Neural progenitor cell (in vitro differentiated cells): Measurements from ENCODE around the gene SCIMP. TPM values are rescaled to one million over a fixed set of nuclear protein-coding genes. Genes with fewer than 3 reads are reported as not detected.

Source experiments
- DNase-seq: peaks from one replicate; pipeline ENCODE4 v3.0.0-alpha.2; 2016; ENCODE audit warnings: low spot score
- H2AFZ ChIP-seq: fragments of 200-600 bp; sonication (generic); replicated peaks from 2 replicates; pipeline ENCODE4 v1.6.1; 2016; ENCODE audit warnings: antibody characterized with exemption
- H3F3A ChIP-seq: fragments of 200-600 bp; sonication (generic); 2 replicates; pipeline ENCODE4 v1.6.1; 2016; ENCODE audit warnings: antibody characterized with exemption, low read depth
- H3K27ac ChIP-seq: fragments of 200-600 bp; sonication (generic); 2 replicates; pipeline ENCODE4 v1.5.1; 2016; ENCODE audit warnings: mild to moderate bottlenecking
- H3K27me3 ChIP-seq: fragments of 200-600 bp; sonication (generic); 2 replicates; pipeline ENCODE4 v1.6.1; 2016; ENCODE audit warnings: mild to moderate bottlenecking, moderate library complexity
- H3K36me3 ChIP-seq: fragments of 200-600 bp; sonication (generic); 2 replicates; pipeline ENCODE4 v1.5.1; 2016
- H3K4me1 ChIP-seq: fragments of 200-600 bp; sonication (generic); 2 replicates; pipeline ENCODE4 v1.6.1; 2016; ENCODE audit warnings: mixed run types
- H3K4me2 ChIP-seq: fragments of 200-600 bp; sonication (generic); 2 replicates; pipeline ENCODE4 v1.6.1; 2016
- H3K4me3 ChIP-seq: fragments of 200-600 bp; sonication (generic); 2 replicates; pipeline ENCODE4 v1.5.1; 2016
- H3K79me2 ChIP-seq: fragments of 200-600 bp; sonication (generic); 2 replicates; pipeline ENCODE4 v1.6.1; 2016; ENCODE audit warnings: low read depth
- H3K9ac ChIP-seq: fragments of 200-600 bp; sonication (generic); 2 replicates; pipeline ENCODE4 v1.6.1; 2016
- H3K9me3 ChIP-seq: fragments of 200-600 bp; sonication (generic); 2 replicates; pipeline ENCODE4 v1.5.1; 2016; ENCODE audit warnings: low read depth
- H4K20me1 ChIP-seq: fragments of 200-600 bp; sonication (generic); 2 replicates; pipeline ENCODE4 v1.6.1; 2016; ENCODE audit warnings: low read depth
- H3K27ac Mint-ChIP-seq: 3 replicates; pipeline ENCODE4 v1.8.0; 2021; ENCODE audit warnings: mixed read lengths
- H3K27me3 Mint-ChIP-seq: 2 replicates; pipeline ENCODE4 v1.8.0; 2022; ENCODE audit warnings: low read depth, mild to moderate bottlenecking, inconsistent platforms, moderate library complexity, mixed read lengths; ENCODE audit not compliant: insufficient read depth
- H3K36me3 Mint-ChIP-seq: 3 replicates; pipeline ENCODE4 v1.8.0; 2021; ENCODE audit warnings: mixed read lengths
- H3K4me1 Mint-ChIP-seq: 3 replicates; pipeline ENCODE4 v1.8.0; 2021; ENCODE audit warnings: mixed read lengths
- H3K4me3 Mint-ChIP-seq: 3 replicates; pipeline ENCODE4 v1.8.0; 2021; ENCODE audit warnings: mild to moderate bottlenecking, moderate library complexity, mixed read lengths
- H3K9me3 Mint-ChIP-seq: 3 replicates; pipeline ENCODE4 v1.8.0; 2020; ENCODE audit warnings: mixed read lengths
- EZH2 ChIP-seq: fragments of 200-600 bp; sonication (generic); IDR thresholded peaks from 2 replicates; pipeline ENCODE4 v1.6.1; 2017; ENCODE audit warnings: antibody characterized with exemption, mild to moderate bottlenecking, moderate library complexity
- EZH2phosphoT487 ChIP-seq: fragments of 200-600 bp; sonication (generic); IDR thresholded peaks from 2 replicates; pipeline ENCODE4 v1.6.1; 2017; ENCODE audit warnings: antibody characterized with exemption
- total RNA-seq: library from RNA; depleted of rRNA; stranded (reverse); fragments of >200 nt; gene quantifications from 2 replicates; pipeline ENCODE4 v1.2.3, GENCODE V29; 2015; ENCODE audit warnings: low replicate concordance
- TF ChIP-seq, protein P1 (sequence below): fragments of 200-600 bp; sonication (generic); IDR thresholded peaks from 2 replicates; pipeline ENCODE4 v1.5.1; 2017; ENCODE audit warnings: antibody characterized with exemption, mild to moderate bottlenecking

Gene SCIMP
- total RNA-seq, 1 donor from 2014 or later = not detected

DNA sequence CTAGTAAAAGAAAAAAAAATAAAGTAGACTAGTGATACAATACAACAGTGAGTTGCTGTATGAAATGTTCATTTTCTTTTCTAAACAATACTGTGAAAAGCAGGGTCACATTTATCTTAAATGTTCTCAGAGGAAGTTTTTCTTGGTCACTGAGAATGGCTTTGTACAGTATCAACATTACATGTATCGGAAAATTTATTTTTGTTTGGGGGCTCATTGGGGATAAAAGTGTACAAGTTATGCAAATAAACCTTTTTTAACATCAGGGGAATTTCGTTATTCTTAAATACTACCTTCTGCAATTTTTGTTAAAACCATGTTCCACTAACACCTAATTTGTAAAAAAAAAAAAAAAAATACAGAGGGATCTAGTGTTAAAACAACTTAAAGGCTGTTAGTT lies 34.3 kb downstream of the SCIMP start:
- Histone ChIP-seq H4K20me1 (no peaks in the 10 kb centered on the region), H3K4me1 (no peaks in the 10 kb centered on the region), H3K4me3 (no peak overlapping the region), H3K36me3 (no peaks in the 10 kb centered on the region), H3K27me3 (no peaks in the 10 kb centered on the region), H3K4me2 (no peak overlapping the region), H3F3A (no peaks in the 10 kb centered on the region), H3K9ac (no peak overlapping the region), H3K79me2 (no peaks in the 10 kb centered on the region), H2AFZ (no peak overlapping the region), H3K9me3 (no peaks in the 10 kb centered on the region), H3K27ac (no peak overlapping the region)
- Mint-ChIP-seq H3K4me3 (no peak overlapping the region), H3K4me1 (no peaks in the 10 kb centered on the region), H3K36me3 (peaks cover 22% of the 10 kb centered on the region), H3K27ac (no peak overlapping the region), H3K27me3 (no peaks in the 10 kb centered on the region), H3K9me3 (peaks cover 10% of the 10 kb centered on the region)
- no peak for DNase-seq
- TF ChIP-seq EZH2phosphoT487 = no peak
- no peak for TF ChIP-seq EZH2
- TF ChIP-seq, protein P1, sequence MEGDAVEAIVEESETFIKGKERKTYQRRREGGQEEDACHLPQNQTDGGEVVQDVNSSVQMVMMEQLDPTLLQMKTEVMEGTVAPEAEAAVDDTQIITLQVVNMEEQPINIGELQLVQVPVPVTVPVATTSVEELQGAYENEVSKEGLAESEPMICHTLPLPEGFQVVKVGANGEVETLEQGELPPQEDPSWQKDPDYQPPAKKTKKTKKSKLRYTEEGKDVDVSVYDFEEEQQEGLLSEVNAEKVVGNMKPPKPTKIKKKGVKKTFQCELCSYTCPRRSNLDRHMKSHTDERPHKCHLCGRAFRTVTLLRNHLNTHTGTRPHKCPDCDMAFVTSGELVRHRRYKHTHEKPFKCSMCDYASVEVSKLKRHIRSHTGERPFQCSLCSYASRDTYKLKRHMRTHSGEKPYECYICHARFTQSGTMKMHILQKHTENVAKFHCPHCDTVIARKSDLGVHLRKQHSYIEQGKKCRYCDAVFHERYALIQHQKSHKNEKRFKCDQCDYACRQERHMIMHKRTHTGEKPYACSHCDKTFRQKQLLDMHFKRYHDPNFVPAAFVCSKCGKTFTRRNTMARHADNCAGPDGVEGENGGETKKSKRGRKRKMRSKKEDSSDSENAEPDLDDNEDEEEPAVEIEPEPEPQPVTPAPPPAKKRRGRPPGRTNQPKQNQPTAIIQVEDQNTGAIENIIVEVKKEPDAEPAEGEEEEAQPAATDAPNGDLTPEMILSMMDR = no peak

GRCh38 chr17:5198472-5198871 lies 36.2 kb downstream of the SCIMP start:
- no peaks in the 10 kb centered on the region for H3K36me3 ChIP-seq
- TF ChIP-seq EZH2phosphoT487 (no peak), EZH2 (no peak)
- TF ChIP-seq, protein P1 = no peak
- H3K36me3 Mint-ChIP-seq = peaks cover 16% of the 10 kb centered on the region

DNA sequence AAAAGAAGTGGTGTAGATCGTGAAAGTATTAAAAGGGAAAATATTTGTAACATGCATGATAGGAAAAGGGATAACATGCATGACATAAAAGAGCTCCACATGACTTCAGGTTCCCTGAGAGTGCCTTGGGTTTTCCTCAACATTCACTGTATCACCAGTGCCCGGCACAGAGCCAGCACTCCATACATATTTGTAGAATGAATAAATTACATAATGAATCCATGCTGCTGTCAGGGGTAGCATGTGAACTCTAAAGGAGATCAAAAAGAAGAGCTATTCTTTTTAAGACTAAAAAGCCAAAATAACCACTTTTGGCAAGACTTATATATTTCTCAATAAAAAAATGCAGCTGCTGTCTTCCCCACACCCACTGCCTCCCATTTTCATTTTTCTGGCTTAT lies 40.3 kb downstream of the SCIMP start:
- Mint-ChIP-seq H3K4me1 (peaks cover 14% of the 10 kb centered on the region), H3K27me3 (no peaks in the 10 kb centered on the region), H3K36me3 (peaks cover 30% of the 10 kb centered on the region), H3K4me3 (no peak overlapping the region), H3K9me3 (peaks cover 20% of the 10 kb centered on the region), H3K27ac (no peak overlapping the region)
- Histone ChIP-seq H3K27me3 (no peaks in the 10 kb centered on the region), H3K4me3 (no peak overlapping the region), H3K4me1 (peaks cover 3% of the 10 kb centered on the region), H3K27ac (no peak overlapping the region), H3F3A (peaks cover 3% of the 10 kb centered on the region), H3K79me2 (peaks cover 29% of the 10 kb centered on the region), H3K9me3 (peaks cover 19% of the 10 kb centered on the region), H3K36me3 (peaks cover 11% of the 10 kb centered on the region), H3K9ac (no peak overlapping the region), H4K20me1 (no peaks in the 10 kb centered on the region), H2AFZ (no peak overlapping the region), H3K4me2 (no peak overlapping the region)
- TF ChIP-seq EZH2 = no peak
- TF ChIP-seq, protein P1 = no peak
- no peak for TF ChIP-seq EZH2phosphoT487
- no peak for DNase-seq

More at GRCh38 chr17:5198472-5198871, 36.2 kb downstream of the SCIMP start:
- no peaks in the 10 kb centered on the region for H4K20me1 ChIP-seq
- no peak overlapping the region for H2AFZ ChIP-seq
- H3K9me3 ChIP-seq = no peaks in the 10 kb centered on the region
- H3K4me1 ChIP-seq = no peaks in the 10 kb centered on the region
- H3K9ac ChIP-seq = no peak overlapping the region
- no peaks in the 10 kb centered on the region for H3K27me3 ChIP-seq
- H3K4me1 Mint-ChIP-seq = no peaks in the 10 kb centered on the region
- H3K4me2 ChIP-seq = no peak overlapping the region
- no peak overlapping the region for H3K4me3 Mint-ChIP-seq
- H3K79me2 ChIP-seq = no peaks in the 10 kb centered on the region
- H3K27ac Mint-ChIP-seq = no peak overlapping the region
- DNase-seq = no peak
- no peaks in the 10 kb centered on the region for H3F3A ChIP-seq
- peaks cover 4% of the 10 kb centered on the region for H3K9me3 Mint-ChIP-seq
- H3K27ac ChIP-seq = no peak overlapping the region
- H3K27me3 Mint-ChIP-seq = no peaks in the 10 kb centered on the region
- H3K4me3 ChIP-seq = no peak overlapping the region
